ENCODE data around the gene SPOCK1.
A peak's percentile ranks its signal among the peaks of the same experiment; 100 is the strongest.

SPOCK1 gene

GRCh38 chr5:137158691-137159090 is 340.4 kb downstream of the SPOCK1 start:
- DNase-seq, result no peak

- no peak for DNase-seq
Observed at GRCh38 chr5:137156180-137156579, 342.9 kb downstream of the SPOCK1 start.

GRCh38 chr5:137155261-137156000 is 343.7 kb downstream of the SPOCK1 start:
- DNase-seq, result peak in 2 of 51 donors; percentile 11 to 12

- no peak for DNase-seq
Observed at GRCh38 chr5:137152616-137153015, 346.5 kb downstream of the SPOCK1 start.

GRCh38 chr5:137148655-137149054 is 350.5 kb downstream of the SPOCK1 start:
- DNase-seq, result no peak

- DNase-seq, result no peak
Observed at GRCh38 chr5:137148159-137148558, 351.0 kb downstream of the SPOCK1 start.

- DNase-seq, result no peak
Observed at GRCh38 chr5:137147346-137147745, 351.8 kb downstream of the SPOCK1 start.

- peak in 31 of 51 donors; percentile 9 to 80 (median 46) for DNase-seq
Observed at GRCh38 chr5:137146402-137146890, 352.7 kb downstream of the SPOCK1 start.

- no peak for DNase-seq
Observed at GRCh38 chr5:137145721-137146120, 353.4 kb downstream of the SPOCK1 start.

GRCh38 chr5:137144656-137145055 is 354.5 kb downstream of the SPOCK1 start:
- no peak for DNase-seq

- peak in 2 of 51 donors; percentile 13 to 20 for DNase-seq
Observed at GRCh38 chr5:137142764-137143605, 356.1 kb downstream of the SPOCK1 start.

GRCh38 chr5:137142346-137142745 is 356.8 kb downstream of the SPOCK1 start:
- no peak for DNase-seq

- DNase-seq, result peak in 1 of 51 donors; percentile 12
Observed at GRCh38 chr5:137141779-137142178, 357.3 kb downstream of the SPOCK1 start.

- no peak for DNase-seq
Observed at GRCh38 chr5:137136991-137137632, 362.0 kb downstream of the SPOCK1 start.

GRCh38 chr5:137134920-137135532 is 364.1 kb downstream of the SPOCK1 start:
- no peak for DNase-seq

GRCh38 chr5:137129886-137130680 is 369.0 kb downstream of the SPOCK1 start:
- no peak for DNase-seq

GRCh38 chr5:137128012-137128411 is 371.1 kb downstream of the SPOCK1 start:
- DNase-seq, result no peak

- DNase-seq, result no peak
Observed at GRCh38 chr5:137126829-137127228, 372.3 kb downstream of the SPOCK1 start.

- DNase-seq, result no peak
Observed at GRCh38 chr5:137122558-137122957, 376.6 kb downstream of the SPOCK1 start.

- no peak for DNase-seq
Observed at GRCh38 chr5:137122075-137122474, 377.1 kb downstream of the SPOCK1 start.

- no peak for DNase-seq
Observed at GRCh38 chr5:137119321-137119720, 379.8 kb downstream of the SPOCK1 start.

All from hypothalamus (tissue), 51 donors.